ENCODE data around the gene SMAD7.
A peak's percentile ranks its signal among the peaks of the same experiment; 100 is the strongest.

SMAD7 gene

GRCh38 chr18:48944634-48945033 is 6.1 kb downstream of the SMAD7 start:
- DNase-seq: no peak

DNA sequence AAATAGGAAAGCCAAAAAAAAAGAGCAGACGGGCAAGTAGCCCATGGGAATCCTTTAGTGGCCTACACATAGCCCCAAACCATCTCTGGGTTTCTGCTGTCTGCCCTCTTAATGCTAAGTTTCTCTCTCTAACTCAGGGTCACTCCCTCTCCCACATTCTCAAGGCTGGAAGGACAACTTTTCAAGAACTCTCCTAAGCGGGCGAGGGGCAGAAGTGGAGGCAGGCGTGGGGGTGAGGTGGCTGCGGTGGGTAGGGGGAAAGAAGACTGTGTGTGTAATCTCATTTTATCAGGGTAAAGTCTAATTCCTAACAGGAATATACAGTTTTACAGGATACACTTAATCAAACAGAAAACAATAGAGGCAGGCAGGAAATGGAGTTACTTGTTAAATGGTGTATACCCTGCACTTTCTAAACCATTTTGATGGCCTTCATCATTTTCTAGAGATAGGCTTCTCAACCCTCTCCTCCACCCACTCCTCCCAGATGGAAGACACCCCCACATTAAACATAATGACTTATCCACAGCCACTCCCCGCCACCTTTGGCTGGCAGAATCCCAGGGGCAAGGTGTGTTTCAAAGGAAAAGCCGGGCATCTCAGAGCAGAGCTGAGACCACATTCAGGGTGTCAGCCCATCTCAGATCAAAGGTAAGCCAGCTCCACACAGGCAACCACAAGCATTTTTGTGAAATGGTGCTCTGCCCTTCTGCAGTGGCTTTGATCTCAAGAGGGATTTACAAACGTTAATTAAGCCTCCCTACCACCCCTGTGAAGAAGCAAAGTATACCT is 6.8 kb downstream of the SMAD7 start:
- no peak for DNase-seq

DNA sequence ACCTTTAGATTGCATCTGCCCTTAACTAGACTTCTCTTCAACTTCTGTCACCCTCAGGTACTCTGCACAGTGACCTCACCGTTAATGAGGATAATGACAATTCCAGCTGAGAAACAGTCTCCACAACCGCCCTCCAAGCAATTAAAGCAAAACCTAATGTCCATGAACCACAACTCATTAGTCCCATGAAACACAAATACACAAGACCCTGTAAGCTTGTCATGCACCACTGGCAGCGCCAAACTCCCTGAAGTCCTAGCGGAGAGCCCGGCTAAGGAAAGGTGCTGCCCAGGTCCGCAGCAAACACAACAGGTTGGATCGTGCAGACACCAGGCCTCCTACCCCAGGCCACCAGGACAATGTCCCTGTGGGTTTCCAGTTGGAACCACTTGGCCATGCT is 7.4 kb downstream of the SMAD7 start:
- no peak for DNase-seq

DNA sequence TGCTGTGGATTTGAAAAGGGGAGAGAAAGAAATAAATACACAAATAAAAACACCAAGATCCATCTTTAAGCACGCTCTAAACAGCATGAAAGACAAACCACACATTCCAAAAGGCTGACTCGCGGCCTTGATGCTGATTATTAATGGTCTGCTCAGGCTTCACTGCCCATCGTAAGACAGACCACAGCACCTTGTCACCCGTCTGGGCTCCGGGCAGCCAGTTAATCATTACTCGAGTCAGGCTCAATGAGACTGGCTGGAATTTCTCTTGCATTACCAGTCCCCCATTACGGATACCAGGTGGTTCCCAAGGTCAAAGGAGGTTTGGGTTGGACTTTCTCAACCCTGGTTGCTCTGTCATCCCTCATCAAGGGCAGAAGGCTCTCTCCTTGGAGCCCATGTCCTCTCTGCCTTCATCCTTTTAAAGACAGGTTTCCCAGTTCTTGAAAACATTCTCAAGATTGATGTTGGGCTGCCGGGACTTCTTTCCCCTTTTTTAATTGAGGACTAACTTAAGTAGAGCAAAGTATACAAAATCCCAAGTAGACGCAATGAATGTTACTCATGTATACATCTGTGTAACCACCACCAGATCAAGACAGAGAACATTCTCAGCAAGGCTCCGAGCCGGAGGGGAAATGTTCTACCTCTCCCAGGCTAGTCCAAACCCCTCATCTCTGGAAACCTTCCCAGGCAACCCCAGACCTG is 8.1 kb downstream of the SMAD7 start:
- no peak for DNase-seq

- no peak for DNase-seq
Observed at GRCh38 chr18:48942086-48942485, 8.7 kb downstream of the SMAD7 start.

DNA sequence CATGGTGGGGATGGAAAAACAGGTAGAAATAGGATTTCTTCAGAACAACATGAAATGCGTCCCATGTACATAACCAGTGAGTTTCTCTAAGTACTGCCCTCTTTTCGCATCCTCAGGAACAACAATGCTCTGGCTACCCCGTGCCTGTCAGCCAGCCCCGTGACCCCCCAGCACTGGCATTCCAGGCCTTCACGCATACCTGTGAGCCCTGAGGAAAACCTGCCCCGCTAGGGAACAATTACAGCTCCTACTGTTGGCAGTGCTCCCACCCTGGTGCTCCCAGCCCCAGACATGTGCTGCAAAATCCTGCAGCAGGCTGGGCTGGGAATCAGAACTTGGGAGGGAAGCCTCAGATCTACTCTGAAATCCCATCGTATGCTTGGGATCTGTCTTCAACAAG is 9.1 kb downstream of the SMAD7 start:
- no peak for DNase-seq

DNA sequence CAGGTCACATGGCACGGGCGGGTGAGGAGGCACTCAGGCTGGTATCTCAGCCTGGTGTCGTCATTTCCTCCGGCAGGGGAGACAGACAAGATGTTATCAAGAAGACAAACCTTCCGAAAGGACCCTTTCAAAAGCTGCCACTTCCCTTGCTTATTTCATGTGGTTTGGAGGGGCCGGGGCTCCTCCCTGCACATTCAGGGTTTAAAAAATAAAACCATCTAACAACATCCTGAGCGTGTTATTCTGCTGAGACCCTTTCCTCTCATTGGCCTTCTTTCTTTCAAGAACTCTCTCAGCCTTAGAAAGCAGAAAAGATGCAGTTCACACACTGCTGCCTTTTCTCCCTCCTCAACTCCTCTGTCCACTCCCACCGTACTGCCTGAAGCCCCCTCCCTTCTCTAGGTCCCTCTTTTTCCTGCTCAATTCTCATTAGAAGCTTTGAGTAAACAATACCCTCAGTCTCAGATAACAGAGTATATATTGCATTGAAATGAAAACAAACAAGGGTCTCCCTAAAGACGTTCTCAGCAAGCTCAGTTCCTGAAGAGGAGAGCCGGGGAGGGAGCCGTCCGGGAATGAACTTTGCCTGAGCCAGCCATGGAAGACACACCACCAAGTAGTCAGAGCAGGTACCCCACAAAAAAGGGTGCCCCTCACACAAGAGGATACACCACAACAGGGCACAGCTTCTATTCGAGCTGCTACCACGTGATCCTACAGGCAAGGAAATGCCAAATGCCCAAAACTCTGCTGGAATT is 9.7 kb downstream of the SMAD7 start:
- DNase-seq: no peak

DNA sequence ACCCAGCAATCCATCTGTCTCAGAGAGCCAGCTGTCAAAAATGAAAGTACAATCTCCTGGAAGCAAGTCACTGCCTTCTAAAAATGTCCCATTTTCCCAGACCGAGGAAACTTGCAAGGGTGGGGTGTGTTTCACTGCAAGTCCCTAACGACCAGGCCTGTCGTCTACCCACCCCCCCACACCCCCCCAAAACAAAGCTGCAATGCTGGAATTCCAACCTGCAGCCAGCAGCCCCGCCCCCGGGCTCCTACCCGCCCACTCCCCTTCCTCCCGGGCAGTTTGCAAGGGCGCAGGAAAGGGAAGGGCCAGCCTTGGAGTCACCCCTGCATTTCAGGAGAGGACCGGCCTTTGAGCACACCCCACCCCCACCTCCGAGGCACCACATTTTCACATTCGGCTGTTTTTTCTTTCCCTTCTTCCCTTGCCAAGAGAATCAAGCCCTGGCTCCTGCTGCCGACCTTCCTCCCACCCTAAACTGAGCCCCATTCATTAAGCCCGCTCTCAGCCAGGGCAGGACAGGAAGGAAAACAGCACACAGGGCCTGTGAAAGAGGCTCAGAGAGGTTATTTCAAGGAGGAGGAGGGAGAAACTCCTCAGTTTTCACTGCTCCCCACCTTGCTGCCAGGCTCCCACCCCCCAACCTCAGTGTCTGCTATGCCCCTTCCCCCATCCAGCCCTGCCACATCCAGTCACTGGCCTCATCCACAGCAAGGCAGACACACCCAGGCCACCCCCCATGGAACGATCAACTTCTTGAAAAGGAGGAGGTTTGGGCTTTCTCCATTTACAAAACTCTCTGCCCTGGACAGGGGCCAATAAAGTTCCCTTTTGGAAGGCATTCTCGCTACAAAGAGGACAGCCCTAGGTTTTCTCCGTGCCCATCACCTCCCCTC is 11.3 kb downstream of the SMAD7 start:
- DNase-seq: peak in 1 of 2 donors; percentile 47

DNA sequence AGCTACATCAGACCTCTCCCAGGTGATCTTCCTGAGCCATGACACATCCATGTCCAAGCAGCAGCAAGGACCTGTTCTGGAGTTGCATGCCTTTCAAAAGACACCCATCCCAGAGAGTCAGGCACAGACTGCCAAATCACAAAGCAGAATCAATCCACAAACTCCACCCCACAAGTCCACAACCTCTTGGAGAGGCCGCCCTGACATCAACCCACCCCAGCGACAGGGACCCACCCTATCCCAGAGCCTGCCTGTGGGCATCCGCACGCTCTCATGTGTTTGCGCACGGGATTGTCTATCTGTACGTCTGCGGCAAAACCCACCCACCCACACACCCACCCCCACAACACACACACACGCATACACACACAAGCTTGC is 11.9 kb downstream of the SMAD7 start:
- no peak for DNase-seq

DNA sequence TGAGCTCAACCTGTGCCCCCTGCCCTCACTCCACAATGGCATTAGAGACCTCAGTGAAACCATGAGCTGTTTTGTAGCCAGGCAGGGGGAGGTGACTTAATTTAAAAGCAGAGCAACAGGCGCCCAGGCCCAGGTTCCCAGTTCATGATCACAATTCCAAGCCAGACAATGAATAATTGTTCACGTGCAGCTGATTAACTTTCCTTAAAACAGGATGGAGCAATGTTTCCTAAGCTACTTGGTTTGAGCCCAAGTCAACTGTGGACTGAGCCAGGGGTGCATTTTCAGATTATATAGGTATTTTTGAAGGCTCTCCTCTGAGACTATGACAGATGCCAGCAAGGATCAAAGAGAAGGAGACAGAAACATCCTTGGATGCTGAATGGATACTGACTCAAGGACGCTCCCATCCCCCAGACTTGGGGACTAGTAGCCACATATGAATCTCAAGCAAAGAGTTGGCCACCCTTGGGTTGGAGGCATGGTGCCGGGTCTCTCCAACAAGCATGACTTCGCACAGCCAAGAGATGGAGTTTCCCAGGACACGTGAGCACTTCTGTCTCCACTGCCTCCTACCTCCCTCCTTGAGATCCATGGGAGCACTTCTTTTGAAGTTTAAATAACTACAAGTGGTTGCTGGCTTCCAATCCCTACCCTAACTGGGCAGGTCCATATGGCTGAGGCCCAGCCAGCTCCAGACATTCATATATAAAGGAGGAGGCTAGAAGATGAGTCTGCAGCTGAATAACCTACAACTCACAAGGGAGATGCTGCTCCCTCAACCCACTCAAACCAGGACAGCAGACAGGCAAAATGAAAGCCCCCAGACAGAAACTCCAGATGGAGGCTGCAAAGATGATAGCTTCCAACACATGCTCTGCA is 12.7 kb downstream of the SMAD7 start:
- no peak for DNase-seq

GRCh38 chr18:48935433-48935774 is 15.4 kb downstream of the SMAD7 start:
- DNase-seq: no peak

- no peak for DNase-seq
Observed at GRCh38 chr18:48934723-48935432, 15.9 kb downstream of the SMAD7 start.

DNA sequence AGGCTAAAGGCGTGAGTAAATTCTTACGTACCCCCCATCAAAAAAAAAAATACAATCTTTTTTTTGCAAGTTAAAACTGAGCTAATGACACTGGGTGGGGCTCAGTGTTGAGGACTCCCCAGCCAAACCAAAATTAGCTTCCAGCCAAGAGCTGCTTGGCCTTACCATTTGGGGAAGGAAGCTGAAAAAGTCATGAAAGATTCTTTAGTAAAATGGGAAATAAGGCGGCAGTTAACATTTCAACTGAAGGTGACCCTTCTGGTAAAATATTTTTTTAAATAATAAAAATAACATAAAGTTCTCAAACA is 16.4 kb downstream of the SMAD7 start:
- DNase-seq: peak; percentile 36 to 64

- no peak for DNase-seq
Observed at GRCh38 chr18:48933578-48934414, 17.0 kb downstream of the SMAD7 start.

GRCh38 chr18:48932822-48933510 is 17.8 kb downstream of the SMAD7 start:
- no peak for DNase-seq

- DNase-seq: no peak
Observed at GRCh38 chr18:48932462-48932818, 18.3 kb downstream of the SMAD7 start.

- DNase-seq: no peak
Observed at GRCh38 chr18:48931680-48932461, 18.9 kb downstream of the SMAD7 start.

GRCh38 chr18:48930926-48931325 is 19.8 kb downstream of the SMAD7 start:
- DNase-seq: no peak
